Muscle layer of colon (tissue), 2 donors: ENCODE measurements around the gene RAD9B.
"Not testable (repeated sequence)": the region's sequence is repeated elsewhere in the genome, so short reads cannot be mapped to it uniquely, and the experiment has no call there.

Experiments used
- H3K27ac ChIP-seq: one replicate; pipeline ENCODE4 v1.7.0; 2013; ENCODE audit warnings: low read depth, mild to moderate bottlenecking, low read length, moderate library complexity
- H3K27me3 ChIP-seq, 2 donors: one replicate each; pipeline ENCODE4 v1.7.0; 2013; ENCODE audit warnings: low read length in 2 of 2, mild to moderate bottlenecking in 2 of 2; ENCODE audit not compliant: insufficient read depth in 2 of 2, control insufficient read depth in 1 of 2
- H3K36me3 ChIP-seq: one replicate; pipeline ENCODE4 v1.7.0; 2013; ENCODE audit warnings: mild to moderate bottlenecking, low read length; ENCODE audit not compliant: insufficient read depth
- H3K4me1 ChIP-seq: one replicate; pipeline ENCODE4 v1.7.0; 2013; ENCODE audit warnings: mild to moderate bottlenecking, low read length; ENCODE audit not compliant: insufficient read depth
- H3K4me3 ChIP-seq, 2 donors: one replicate each; pipeline ENCODE4 v1.7.0; 2013; ENCODE audit warnings: low read length in 2 of 2, low read depth in 1 of 2, mild to moderate bottlenecking in 1 of 2, moderate library complexity in 1 of 2
- H3K9ac ChIP-seq: one replicate; pipeline ENCODE4 v1.7.0; 2013; ENCODE audit warnings: low read length
- H3K9me3 ChIP-seq: one replicate; pipeline ENCODE4 v1.7.0; 2013; ENCODE audit warnings: mild to moderate bottlenecking, low read length
- donor health status: abdominal sarcoma.
- donor health status: Adenocarcinoma of cecum.

Gene RAD9B

DNA sequence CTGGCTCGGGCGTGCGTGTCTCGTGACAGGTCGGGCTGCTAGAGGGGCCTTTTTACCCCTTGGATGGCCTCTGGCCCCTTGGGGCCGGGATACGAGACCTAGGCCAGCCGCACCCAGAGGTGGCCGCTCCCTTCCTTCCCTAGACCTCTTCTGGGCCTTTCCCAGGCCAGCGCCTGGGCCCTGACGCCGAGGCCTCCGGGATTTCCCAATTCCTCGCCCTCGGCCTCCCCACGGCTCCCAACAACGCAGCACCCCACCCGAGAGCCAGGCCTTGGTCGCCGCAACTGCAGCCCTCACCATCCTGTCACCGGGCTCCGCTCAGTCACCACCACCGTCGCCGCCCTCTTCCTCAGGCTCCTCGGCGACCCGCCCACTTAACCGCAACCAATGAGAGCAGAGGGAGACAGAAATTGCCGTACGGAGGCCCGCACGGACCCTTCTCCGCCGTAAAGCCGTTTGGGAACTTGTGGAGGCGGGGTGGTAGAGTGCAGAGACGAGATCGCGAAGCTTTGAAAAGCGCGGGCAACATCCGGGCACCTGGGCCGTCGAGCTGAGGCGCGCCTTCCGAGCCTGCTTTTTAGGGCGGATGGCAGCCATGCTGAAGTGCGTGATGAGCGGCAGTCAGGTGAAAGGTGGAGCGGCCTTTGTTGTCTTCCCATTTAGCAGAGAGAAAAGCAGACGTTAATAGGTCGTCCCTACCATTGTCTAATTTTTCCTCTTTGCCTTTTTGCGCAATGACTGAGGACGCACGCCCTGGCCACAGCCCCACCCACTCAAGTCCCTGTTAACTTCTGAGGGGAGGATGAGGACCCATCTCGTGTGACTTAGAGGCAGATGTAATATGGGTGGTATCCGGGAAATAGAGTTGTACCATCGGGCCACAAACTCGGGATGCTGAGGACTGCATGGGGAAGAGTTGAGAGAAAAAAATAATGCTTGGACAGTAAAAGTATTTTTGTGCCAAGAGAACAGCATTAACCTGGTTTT, at the start of gene RAD9B, which contains the start of gene VPS29:
Gene RAD9B (plus strand): TSS at position 580 of the 987 bp plus-strand sequence. CDS start 7 bp downstream, at position 587.
Gene VPS29 (minus strand): TSS at position 360 of the 987 bp plus-strand sequence. CDS start 60 bp downstream, at position 300.
- Histone ChIP-seq H3K9ac (peak within 1 kb of the TSS; percentile 72), H3K4me3 (peak within 1 kb of the TSS; percentile 47 to 99), H3K27me3 (no peaks in the 10 kb centered on the region), H3K36me3 (no peaks in the 10 kb centered on the region), H3K9me3 (no peaks in the 10 kb centered on the region), H3K4me1 (peaks cover 31% of the 10 kb centered on the region), H3K27ac (peak within 1 kb of the TSS; percentile 67)

DNA sequence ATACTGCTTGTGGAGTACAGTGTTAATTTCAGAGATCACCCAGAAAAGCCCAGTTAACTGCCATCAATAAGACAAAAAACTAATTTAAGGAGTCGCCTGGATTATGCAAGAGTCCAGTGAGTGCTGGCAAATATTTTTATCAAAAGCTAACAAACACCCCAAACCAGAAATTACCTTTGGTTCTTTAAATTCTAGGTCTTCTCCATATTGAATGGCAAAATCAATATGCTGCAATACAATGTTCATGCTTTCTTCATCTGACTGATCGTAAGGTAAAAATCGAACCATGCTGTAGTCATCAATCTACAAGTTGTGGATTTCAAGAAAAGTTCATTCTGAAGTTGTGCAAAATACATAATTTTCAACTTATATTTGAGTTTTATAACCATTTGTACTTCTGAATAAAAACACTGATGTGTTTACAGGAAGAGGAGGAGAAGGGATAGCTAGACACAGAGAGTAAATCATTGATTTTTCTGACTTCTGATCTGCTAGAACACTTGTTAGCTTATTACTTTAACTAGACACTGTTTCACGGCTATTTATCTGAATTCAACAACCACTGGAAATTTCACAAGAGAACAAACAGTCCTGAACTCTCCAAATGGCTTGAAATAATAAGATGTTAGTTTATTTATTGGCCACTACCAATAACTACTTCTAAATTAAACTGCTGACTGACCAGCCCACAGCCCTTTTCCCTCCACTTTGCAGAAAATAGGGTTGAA, 48.4 kb upstream of the RAD9B start:
- H3K27ac ChIP-seq: no peak overlapping the region
- no peak overlapping the region for H3K9ac ChIP-seq
- no peaks in the 10 kb centered on the region for H3K27me3 ChIP-seq
- H3K4me3 ChIP-seq: no peak overlapping the region
- H3K9me3 ChIP-seq: no peaks in the 10 kb centered on the region
- H3K36me3 ChIP-seq: peaks cover 23% of the 10 kb centered on the region
- H3K4me1 ChIP-seq: peaks cover 2% of the 10 kb centered on the region

DNA sequence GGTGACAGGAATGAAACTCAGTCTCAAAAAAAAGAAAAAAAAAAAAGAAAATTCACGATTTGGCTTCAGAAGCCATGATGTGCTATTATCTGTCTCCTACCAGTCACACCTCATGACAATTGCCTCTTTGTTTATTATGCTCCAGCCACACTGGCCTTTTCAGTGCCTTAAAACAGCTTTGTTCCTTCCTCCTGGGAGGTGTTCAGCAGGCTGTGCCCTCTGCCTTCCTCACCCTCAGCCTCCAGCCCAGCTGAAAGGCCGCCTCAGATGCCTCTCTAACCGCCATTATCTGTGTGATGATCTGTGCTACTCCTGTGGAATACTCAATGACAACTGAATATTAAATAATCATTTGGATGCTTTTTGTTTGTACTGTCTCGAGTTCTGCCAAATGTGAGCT, 43.4 kb upstream of the RAD9B start:
- Histone ChIP-seq H3K4me1 (no peaks in the 10 kb centered on the region), H3K9me3 (no peaks in the 10 kb centered on the region), H3K4me3 (no peak overlapping the region), H3K27ac (no peak overlapping the region), H3K36me3 (peaks cover 17% of the 10 kb centered on the region), H3K27me3 (no peaks in the 10 kb centered on the region), H3K9ac (no peak overlapping the region)

DNA sequence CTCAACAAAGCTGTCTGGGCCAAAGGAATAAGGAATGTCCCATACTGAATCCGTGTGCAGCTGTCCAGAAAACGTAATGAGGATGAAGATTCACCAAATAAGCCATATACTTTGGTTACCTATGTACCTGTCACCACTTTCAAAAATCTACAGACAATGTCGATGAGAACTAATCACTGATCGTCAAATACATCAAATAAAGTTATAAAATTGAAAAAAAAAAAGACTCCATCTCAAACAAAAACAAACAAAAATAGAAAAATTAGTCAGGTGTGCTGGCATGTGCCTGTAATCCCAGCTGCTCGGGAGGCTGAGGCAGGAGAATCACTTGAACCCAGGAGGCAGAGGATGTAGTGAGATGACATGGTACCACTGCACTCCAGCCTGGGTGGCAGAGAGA, 40.9 kb upstream of the RAD9B start:
- not testable (repeated sequence) for H3K4me3 ChIP-seq, H3K9ac ChIP-seq, H3K4me1 ChIP-seq, H3K27ac ChIP-seq, H3K9me3 ChIP-seq, H3K27me3 ChIP-seq
- H3K36me3 ChIP-seq: peaks cover 16% of the 10 kb centered on the region

DNA sequence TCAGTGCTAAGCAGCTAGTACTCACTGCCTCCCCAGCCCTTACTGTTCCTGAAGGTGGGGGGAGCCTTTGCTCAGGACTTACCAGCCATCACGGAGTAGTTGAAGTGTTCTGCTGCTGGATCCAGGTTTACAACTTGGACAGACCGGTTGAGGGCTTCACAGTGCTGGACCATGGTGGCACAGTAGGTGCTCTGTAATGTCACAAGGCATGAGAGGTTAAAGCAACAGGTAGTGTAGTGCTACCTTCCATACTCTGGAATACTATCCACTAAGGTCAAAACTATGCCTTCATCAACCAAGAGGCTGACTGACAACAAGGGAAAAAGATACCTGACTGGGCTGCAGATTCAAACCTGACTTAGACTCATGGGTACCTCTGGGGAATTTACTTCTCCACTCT, 37.1 kb upstream of the RAD9B start:
- H3K27ac ChIP-seq: no peak overlapping the region
- no peak overlapping the region for H3K9ac ChIP-seq
- no peaks in the 10 kb centered on the region for H3K27me3 ChIP-seq
- H3K4me3 ChIP-seq: no peak overlapping the region
- H3K36me3 ChIP-seq: peaks cover 7% of the 10 kb centered on the region
- no peaks in the 10 kb centered on the region for H3K9me3 ChIP-seq
- peaks cover 21% of the 10 kb centered on the region for H3K4me1 ChIP-seq

DNA sequence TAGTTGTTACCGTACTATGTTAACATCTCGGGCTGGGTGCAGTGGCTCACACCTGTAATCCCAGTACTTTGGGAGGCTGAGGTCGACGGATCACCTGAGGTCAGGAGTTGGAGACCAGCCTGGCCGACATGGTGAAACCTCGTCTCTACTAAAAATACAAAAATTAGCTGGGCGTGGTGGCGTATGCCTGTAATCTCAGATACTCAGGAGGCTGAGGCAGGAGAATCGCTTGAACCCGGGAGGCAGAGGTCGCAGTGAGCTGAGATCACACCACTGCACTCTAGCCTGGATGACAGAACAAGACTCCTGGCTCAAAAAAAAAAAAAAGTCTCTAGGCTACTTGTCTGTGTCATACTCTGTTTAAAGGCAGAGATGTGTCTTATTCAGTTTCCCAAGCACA, 36.4 kb upstream of the RAD9B start:
- H3K4me3 ChIP-seq, H3K27me3 ChIP-seq, H3K36me3 ChIP-seq, H3K27ac ChIP-seq, H3K9me3 ChIP-seq, H3K9ac ChIP-seq: not testable (repeated sequence)
- H3K4me1 ChIP-seq: peaks cover 21% of the 10 kb centered on the region

DNA sequence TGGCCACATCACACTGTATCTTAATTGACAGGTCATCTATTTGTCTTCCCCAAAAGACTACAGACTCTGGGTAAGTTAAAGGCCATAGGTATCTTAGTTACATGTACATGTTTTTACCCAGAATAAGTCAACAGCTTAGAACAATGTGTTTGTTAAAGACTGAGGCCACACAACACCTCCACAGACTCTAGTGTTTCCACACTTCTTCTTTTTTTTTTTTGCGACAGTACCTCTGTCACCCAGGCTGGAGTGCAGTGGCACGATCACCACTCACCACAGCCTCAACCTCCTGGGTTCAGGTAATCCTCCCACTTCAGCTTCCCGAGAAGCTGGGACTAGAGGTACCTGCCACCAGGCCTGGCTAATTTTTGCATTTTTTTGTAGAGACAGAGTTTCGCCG, 35.3 kb upstream of the RAD9B start:
- Histone ChIP-seq H3K9me3 (no peaks in the 10 kb centered on the region), H3K4me3 (peak overlapping the region in 1 of 2 donors; percentile 82), H3K9ac (peak overlapping the region; percentile 39), H3K4me1 (peaks cover 21% of the 10 kb centered on the region), H3K27ac (no peak overlapping the region), H3K27me3 (no peaks in the 10 kb centered on the region), H3K36me3 (peaks cover 7% of the 10 kb centered on the region)

DNA sequence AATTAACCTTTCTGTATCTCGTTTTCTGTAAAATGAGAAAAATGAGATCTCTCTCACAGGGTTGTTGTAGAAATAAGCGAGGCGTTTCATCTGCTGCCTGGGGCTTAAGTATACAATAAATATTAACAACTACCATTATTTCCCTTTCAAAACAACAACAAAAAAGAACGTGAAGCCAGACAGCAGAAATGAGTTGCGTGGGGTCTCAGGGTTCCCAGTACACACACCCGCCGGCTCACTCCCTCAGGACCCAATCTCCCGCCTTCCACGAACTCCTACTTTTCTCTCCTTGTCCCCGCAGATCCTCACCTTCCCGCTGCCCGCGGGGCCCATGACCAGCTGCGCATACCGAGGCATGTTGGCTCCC, 34.3 kb upstream of the RAD9B start:
- Histone ChIP-seq H3K27me3 (no peaks in the 10 kb centered on the region), H3K9ac (peak overlapping the region; percentile 94), H3K9me3 (no peaks in the 10 kb centered on the region), H3K4me1 (peaks cover 21% of the 10 kb centered on the region), H3K4me3 (peak overlapping the region; percentile 81 to 82), H3K27ac (peak overlapping the region; percentile 78), H3K36me3 (peaks cover 7% of the 10 kb centered on the region)

DNA sequence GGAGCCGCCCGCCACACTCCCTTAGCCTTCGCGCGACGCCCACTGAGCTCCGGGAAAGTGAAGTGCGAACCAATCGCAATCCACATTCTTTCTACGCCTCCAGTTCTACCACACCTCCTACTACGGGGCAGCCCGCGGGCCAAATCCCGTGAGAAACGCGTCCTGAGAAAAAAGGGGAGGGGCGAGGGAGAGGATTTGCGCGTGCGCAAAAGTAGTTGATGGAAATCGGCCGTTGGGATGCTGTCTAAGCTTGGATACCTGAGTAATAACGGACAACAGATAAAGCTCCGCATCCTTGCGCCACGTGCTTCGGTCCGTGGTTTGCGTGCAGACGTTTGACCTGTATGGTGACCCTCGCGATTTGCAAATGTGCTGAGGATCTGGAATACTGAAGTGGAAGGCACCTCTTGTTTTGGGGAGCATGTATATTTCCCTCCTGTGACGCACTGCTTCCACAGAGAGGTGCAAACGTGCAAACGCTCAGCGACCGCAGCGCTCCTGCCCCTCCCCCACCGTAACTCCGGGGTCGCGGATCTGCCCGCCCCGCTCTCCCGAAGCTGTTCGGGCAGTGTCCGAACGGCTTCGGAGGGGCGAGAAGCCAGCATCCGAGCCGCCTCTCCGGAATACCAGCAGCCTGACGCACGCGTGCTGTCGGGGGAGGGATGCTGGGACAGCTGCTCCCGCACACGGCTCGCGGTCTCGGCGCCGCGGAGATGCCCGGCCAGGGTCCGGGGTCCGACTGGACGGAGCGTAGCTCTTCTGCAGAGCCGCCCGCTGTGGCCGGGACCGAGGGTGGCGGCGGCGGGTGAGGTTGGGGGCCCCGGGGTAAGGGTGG, 33.7 kb upstream of the RAD9B start, which contains the start of the genes FAM216A and GPN3:
Gene FAM216A (plus strand): TSS at position 632 of the 835 bp plus-strand sequence. CDS start 31 bp downstream, at position 663.
Gene GPN3 (minus strand): TSS at position 44 of the 835 bp plus-strand sequence. CDS start 54 bp downstream, outside the sequence.
- Histone ChIP-seq H3K4me3 (peak within 1 kb of the TSS; percentile 82 to 93), H3K9ac (peak within 1 kb of the TSS; percentile 94), H3K4me1 (peaks cover 21% of the 10 kb centered on the region), H3K36me3 (peaks cover 7% of the 10 kb centered on the region), H3K9me3 (no peaks in the 10 kb centered on the region), H3K27ac (peak within 1 kb of the TSS; percentile 94), H3K27me3 (no peaks in the 10 kb centered on the region)

DNA sequence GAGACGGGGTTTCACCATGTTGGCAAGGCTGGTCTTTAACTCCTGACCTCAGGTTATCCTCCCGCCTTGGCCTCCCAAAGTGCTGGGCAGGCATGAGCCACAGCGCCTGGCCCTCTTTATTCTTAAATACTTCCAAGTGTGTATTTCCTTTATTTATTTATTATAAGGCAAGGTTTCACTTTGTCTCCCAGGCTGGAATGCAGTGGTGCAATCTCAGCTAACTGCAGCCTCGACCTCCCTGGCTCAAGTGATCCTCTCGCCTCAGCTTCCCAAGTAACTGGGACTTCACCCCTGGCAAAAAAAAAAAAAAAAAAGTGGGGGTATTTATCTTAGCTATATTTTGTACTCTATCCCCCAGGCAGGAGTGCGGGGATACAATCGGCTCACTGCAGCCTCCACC, 26.7 kb upstream of the RAD9B start:
- Histone ChIP-seq H3K27me3 (no peaks in the 10 kb centered on the region), H3K4me1 (no peaks in the 10 kb centered on the region), H3K4me3 (no peak overlapping the region), H3K9ac (no peak overlapping the region), H3K27ac (no peak overlapping the region), H3K36me3 (no peaks in the 10 kb centered on the region), H3K9me3 (no peaks in the 10 kb centered on the region)
